DMS79 treated with DMSO at 0.1 percent for 48 hours (cell line): Measurements from ENCODE around the gene UBA1.

Experiments used
- DNase-seq: peaks from one replicate; lab custom pipeline; 2025; lab: John Stamatoyannopoulos, UW

The UBA1 gene

DNA sequence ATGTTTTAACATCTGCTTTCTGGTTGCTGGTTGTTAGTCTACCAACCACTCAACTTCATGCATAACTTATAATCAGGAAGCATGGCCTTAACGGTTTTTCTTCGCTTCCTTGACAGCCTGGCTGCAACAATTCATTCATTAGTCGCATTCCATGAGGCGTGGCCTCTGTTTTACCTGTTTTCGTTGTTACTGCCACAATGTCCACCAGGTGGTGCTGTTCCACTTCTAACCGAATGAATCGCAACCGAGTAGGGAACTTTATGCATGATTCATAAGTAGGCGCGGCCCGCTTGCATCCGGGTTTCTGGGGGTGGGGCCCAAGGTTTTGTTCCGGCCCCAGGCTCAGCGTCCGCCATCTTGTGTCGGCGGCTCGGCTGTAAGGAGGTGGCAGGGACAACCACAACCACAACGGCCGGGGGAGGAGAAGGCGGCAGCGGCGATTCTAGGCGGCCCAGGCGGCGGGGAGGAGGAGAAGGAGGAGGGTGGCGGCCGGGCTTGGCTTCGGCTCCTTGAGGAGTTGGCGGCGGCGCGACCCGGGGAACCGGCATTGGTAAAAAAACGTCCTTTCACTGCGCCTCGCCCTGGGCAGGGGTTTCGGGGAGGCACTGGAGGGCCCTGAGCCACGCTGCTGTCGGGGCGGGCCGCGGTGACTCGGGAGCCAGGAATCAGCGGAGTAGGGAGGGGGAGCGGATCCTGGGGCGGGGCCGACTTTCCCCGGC, at the start of gene UBA1:
Gene UBA1, plus strand, starts transcription at position 355 of the 719 bp plus-strand sequence. CDS start 4,974 bp downstream, outside the sequence.
- DNase-seq: peak; percentile 77

DNA sequence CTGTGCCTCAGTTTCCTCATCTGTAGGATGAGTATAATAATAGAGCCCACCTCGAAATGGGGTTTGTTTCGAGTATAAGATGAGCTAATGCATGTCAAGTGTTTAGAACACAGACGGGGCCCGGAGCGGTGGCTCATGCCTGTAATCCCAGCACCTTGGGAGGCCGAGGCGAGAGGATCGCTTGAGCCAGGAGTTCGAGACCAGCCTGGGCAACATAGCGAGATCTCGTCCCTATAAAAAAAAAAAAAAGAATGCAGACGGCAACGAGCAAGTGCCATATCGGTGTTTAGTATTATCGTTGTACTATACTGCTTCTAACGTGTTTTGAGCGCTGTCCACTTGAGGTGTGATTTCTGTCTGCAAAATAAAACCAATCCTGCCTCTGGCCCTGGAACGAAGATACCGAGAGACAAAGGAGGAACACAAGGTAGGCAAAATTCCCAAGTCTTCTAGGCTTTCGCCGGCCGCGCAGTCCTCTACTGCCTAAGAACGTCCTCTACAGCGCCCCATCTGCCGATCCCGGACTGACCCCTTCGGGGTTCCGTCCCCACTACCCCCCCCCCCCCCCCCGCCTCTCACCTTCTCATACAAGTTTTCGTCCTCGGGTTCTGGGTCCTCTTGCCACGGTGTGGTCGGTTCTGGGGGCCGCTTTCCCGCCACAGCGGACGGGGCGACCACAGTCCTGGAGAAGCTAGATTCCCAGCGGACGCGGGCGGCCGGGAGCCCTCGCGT, 49.6 kb upstream of the UBA1 start:
- peak; percentile 19 for DNase-seq

- peak; percentile 79 for DNase-seq
These were observed 48.8 kb upstream of the UBA1 start, which contains the start of the genes NDUFB11 and RBM10 for GRCh38 chrX:47144626-47145394. Gene NDUFB11 (minus strand): TSS chrX:47144702. CDS start chrX:47144679, 23 bp downstream. Gene RBM10 (plus strand): TSS chrX:47145221. CDS start chrX:47147482, 2,261 bp downstream.

DNA sequence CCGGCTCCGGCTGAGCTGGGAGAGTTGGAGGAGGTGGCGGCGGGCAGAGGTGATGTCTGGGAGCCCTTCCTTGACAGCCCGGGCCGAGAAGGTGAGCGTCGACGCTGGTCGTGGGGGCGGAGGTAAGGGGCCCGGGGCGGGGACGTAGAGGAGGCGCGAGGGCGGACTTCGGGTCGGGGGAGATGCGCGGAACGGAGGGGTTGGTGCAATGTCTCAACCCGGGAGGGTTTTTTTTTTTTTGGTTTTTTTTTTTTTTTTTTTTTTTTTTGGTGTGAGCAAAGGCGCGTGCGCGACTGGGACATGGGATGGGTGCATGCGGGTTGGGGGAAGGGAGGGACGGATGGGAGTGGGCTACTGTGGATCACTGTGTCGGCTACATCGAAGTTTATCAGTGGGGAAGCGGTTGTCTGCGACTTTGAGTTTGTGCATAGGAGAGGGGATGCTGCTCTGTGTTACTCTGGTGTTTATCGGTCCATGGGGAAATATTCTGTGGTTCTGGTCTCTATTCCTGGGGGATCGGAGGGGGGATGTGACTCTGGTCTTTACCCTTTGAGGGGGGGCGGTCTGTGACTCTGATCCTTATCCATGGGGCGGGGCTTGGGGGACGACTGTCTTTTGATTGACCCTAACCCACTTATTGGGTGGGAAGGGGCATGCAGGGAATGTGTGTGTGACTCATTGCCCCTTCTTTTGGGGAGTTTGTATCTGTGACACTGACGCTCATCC, 48.1 kb upstream of the UBA1 start:
- DNase-seq: peak; percentile 46

DNA sequence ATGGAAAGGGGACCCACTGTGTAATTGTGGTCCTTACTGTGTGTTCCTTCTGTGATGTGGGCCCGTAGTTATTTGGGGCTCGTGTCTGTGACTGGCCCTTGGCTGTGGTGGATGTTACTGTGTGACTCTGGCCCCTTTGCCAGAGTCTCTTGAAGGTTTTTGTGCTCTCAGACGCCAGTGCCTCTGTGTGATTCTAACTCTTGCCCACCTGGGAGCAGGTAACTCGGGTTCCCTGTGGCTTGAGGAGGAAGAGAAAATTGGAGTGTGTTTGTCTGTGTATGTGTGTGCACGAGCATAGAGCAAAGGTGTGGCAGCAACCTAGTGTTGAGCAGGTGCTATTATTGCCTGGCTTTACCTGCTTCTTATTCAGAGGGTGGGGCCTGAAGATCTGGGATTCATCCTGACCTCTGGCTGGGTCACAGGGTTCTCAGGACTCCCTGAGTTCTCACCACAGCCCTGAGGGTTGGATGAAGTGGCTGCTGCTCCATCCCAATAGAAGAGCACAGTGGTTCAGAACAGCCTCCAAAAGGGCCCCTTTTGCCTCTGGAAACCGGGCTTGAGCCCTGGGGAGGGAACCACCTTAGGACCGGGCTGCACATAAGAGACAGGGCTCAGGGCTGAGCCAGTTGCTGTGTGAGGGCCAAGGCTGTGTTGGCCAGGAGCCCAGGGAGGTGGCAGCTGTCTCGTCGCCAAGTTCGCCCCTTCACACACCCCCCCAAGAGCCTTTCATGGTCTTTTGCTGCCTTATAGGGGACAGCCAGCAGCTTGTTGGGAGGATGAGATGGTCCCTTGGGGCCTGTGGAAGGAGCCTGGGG, 47.3 kb upstream of the UBA1 start:
- peak; percentile 7 for DNase-seq

DNA sequence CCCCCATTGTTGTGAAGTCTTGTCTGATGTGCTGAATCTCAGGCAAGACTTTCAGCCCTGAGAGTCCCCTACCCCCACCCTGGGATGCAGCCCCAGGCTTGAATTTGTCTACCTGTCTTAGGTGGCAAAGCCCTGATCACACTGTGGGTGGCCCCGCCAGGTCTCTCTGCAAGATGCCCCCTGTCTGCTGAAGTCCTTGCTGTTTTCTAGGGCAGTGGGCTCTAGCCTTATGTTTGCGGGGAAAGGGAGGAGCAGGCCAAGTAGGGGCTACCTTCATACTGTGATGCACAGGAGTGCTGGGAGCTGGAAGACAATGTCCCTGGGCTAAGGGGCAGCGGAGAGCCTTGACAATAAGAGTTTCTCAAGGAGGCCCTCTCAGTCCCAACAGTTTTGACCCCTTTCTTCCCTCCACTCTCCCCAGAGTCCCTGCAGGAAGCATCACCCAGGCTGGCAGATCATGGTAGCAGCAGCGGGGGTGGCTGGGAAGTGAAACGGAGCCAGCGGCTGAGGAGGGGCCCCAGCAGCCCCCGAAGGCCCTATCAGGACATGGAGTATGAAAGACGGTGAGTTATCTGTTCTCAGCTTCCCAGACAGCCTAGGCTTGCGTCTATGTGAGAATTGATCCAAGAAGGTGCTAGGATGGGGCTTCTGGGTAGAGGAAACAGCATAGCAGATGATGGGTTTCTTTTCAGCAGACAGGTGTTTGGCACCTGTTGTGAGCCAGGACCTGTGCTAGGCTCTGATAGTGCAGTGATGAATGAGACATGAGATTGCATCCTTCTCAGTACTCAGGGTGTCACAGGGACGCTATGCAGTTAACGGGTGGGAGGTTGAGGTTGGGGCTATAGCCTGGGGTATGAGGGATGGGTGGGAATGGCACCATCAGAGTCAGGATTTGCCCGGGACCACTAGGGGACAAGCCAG, 46.4 kb upstream of the UBA1 start:
- DNase-seq: no peak

DNA sequence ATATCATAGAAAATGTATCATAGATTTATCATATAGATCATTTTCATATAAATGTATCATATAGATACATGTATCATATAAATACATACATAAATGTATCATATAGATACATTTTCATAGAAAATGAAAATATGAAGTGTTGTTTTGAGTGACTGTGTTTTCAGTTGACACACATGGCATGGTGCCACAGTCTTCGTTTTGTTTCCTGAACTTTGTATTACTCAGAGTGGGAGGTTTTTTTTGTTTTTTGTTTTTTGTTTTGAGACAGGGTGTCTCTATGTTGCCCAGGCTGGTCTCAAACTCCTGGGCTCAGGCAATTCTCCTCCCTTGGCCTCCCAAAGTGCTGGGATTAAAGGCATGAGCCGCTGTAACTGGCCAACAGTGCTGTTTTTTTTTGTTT, 44.7 kb upstream of the UBA1 start:
- DNase-seq: no peak

DNA sequence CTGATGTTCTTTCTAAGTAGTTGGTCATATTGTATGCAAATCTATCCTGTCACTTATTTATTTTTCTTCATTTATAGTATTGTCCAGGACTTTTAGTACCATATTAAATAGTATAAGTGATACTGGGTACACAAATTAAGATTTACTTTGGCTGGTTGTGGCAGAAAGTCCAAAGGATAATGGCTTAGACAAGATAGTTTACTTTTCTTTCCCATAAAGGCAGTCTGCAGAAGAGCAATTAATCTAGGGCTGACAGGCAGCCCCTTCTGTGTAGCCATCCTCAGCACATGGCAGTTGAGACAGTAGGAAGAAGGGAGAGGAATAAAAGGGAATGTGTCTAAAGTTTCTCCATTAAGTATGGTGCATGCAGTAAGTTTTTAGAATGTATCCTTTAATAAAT, 42.2 kb upstream of the UBA1 start:
- DNase-seq: no peak

DNA sequence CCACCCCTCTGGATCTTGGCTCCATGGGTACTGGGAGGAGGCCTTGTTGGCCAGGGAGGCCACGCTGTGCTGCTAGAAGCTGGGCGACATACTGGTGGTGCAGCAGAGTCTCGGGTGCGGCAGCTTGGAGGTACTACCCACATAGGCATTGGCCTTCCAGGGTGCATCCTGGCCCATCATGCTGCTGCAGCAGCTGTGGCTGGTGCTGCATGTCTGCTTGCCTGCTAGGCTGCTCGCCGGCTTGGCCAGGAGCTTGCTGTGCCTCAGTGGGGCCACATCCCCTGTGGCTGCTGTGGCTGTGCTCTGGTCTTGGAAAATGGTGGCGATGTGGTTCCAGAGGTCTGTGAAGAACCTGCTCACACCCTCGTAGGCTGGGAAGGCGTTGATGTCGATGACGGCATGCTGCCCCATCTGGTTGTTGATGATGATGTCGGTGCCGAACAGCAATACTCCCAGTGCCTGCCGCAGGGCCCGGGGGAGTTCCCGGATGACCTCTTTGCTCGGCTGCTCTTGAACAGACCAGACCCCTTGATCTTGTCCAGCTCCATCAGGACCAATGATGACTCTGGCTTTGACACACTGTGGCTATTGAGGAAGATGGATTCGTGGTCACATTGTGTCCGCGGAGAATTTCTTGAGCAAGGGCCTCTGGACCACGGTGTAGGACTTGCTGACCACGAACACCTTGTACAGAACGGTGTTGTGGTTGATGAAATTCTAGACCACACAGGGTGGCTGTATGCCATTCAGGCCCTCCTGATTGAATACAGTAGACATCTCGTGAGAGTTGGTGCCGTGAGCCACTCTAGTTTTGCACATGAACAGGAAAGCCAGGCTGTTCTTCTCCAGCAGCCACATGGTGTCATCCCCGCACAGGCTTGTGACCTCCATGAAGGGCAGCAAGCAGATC, 36.8 kb upstream of the UBA1 start:
- no peak for DNase-seq

DNA sequence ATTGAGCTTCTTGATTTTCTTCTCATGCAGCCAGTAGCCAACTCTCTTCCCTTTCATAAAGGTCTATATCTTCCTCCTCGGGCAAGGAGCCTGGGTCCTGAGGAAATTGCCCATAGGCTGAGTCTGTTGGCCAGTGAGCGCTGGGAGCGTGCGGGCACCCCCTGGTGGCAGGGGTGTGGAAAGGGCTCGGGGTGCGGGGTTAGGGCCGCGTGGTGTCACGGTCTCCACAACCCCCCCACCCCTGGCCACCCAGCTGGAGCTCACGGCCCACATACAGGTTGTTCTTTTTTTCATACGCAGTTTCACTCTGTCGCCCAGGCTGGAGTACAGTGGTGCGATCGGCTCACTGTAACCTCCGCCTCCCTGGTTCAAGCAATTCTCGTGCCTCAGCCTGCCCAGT, 35.5 kb upstream of the UBA1 start:
- no peak for DNase-seq

DNA sequence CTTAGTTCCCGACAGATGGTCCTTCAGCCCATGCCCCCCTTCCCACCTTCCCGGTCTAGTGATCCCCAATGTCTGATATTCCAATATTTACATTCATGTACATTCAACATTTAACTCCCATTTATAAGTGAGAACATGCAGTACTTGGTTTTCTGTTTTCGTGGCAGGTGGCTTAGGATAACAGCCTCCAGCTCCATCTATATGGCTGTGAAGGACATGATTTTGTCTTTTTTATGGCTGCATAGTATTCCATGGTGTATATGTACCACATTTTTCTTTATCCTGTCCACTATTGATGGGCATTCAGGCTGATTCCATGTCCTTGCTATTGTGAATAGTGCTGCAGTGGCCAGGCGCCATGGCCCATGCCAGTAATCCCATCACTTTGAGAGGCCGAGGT, 34.8 kb upstream of the UBA1 start:
- no peak for DNase-seq

DNA sequence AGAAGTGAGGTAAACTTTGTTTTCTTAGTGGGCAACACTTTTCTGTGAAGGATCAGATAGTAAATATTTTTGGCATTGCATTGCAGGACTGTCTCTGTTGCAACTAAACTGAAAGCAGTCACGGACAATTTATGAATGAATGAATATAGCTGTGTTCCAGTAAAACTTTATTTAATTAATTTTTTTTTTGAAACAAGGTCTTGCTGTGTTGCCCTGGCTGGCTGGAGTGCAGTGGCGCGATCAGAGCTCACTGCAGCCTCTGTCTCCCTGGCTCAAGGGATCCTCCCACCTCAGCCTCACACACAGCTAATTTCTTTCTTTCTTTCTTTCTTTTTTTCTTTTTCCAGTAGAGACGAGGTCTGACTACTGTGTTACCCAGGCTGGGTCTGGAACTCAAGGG, 32.8 kb upstream of the UBA1 start:
- no peak for DNase-seq

DNA sequence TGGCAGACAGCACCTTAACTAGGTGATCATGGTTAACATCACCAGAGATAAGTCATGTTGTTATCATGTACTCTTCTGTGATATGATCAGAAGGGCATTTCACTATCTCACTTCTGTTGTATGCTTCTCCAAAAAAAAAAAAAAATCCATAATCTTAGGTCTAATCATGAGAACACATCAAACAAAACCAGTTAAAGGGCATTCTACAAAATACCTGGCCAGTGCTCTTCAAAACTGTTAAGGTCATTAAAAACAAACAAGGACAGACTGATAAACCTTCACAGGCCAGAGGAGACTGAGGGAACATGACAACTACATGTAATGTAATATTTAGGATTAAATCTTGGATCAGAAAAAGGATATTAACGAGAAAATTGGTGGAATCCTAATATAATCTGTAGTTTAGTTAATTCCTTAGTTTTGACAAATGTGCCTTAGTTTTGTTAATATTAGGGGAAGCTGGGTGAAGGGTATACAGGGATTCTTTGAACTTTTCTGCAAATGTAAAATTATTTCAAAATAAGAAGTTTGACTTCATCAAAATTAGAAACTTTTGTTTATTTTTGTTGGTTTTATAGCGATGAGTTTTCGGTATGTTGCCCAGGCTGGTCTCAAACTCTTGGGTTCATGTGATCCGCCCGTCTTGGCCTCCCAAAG, 30.6 kb upstream of the UBA1 start:
- no peak for DNase-seq

- DNase-seq: no peak
These were observed 29.2 kb upstream of the UBA1 start for GRCh38 chrX:47164420-47164819.

DNA sequence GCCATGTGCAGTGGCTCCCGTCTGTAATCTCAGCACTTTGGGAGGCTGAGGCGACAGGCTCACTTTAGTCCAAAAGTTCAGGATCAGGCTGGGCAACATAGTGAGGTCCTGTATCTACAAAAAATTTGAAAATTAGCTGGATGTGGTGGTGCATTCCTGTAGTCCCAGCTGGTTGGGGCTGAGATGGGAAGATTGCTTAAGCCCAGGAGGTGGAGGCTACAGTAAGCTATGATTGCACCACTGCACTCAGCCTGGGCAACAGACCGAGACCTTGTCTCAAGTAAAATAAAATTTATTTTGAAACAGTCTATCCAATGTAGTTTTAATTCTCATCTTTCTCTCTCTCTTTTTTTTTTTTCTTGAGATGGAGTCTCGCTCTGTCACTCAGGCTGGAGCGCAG, 27.5 kb upstream of the UBA1 start:
- DNase-seq: no peak

- DNase-seq: no peak
These were observed 25.0 kb upstream of the UBA1 start for GRCh38 chrX:47168495-47169073.

- no peak for DNase-seq
These were observed 24.4 kb upstream of the UBA1 start for GRCh38 chrX:47169273-47169672.
